Measurements from ENCODE around the gene EXOC3L4. TPM values are rescaled to one million over a fixed set of nuclear protein-coding genes. Genes with fewer than 3 reads are reported as not detected.
A peak's percentile ranks its signal among the peaks of the same experiment; 100 is the strongest.

EXOC3L4 gene
- total and polyA plus RNA-seq, 9 of the 15 experiments (the other 6 are each of a cell fraction or from before 2014, with no cell fraction given): 0.10 to 6.7 (median 0.98) TPM; not detected in 1

GRCh38 chr14:103118663-103119404 is 24.3 kb downstream of the EXOC3L4 start (continued):
- no peak for TF ChIP-seq ZNF431 (CRISPR knock-in tag; IDR thresholded peaks at IDR 0.05)
- no peak for TF ChIP-seq CUX1 (CRISPR knock-in tag; IDR thresholded peaks at IDR 0.05)
- no peak for TF ChIP-seq IRF2 (CRISPR knock-in tag; IDR thresholded peaks at IDR 0.05)
- TF ChIP-seq ZNF609 (CRISPR knock-in tag; IDR thresholded peaks at IDR 0.05; ENCODE audit: borderline replicate concordance): no peak
- peak; percentile 79 for TF ChIP-seq MAFK (IDR thresholded peaks at IDR 0.05; ENCODE audit: low read length)
- no peak for TF ChIP-seq MCM7 (IDR thresholded peaks at IDR 0.05)
- peak; percentile 50 for TF ChIP-seq ZFX (CRISPR knock-in tag; IDR thresholded peaks at IDR 0.05)
- TF ChIP-seq ZBTB12 (CRISPR knock-in tag; IDR thresholded peaks at IDR 0.05): no peak
- TF ChIP-seq CCNT2 (IDR thresholded peaks at IDR 0.05; ENCODE audit: borderline replicate concordance, extremely low read depth, insufficient read length, low read depth, low read length): peak; percentile 70
- TF ChIP-seq ZNF592 (IDR thresholded peaks at IDR 0.05): peak; percentile 88
